ENCODE data around the gene CFAP54.
A peak's percentile ranks its signal among the peaks of the same experiment; 100 is the strongest.
"Not testable (repeated sequence)": the region's sequence is repeated elsewhere in the genome, so short reads cannot be mapped to it uniquely, and the experiment has no call there.

The CFAP54 gene

DNA sequence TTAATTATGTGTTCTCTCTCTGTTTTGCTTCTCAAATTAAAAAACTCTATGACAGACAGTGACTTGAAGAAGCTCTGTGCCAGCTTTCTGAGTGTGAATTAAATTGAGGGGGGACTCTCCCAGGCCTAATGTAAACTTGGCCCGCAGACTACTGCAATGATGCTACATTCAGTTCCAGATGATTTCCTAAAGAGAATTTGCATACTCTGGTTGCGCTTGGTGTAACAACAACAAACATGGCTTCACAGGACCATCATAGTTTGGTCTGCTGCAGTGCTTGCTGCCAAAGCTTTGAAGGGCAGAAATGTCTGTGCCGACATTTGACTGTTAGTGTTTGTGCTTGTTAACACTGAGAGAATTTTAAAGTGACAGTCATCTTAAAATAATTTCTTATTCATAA lies 25.0 kb downstream of the CFAP54 start:
- no peak for DNase-seq

DNA sequence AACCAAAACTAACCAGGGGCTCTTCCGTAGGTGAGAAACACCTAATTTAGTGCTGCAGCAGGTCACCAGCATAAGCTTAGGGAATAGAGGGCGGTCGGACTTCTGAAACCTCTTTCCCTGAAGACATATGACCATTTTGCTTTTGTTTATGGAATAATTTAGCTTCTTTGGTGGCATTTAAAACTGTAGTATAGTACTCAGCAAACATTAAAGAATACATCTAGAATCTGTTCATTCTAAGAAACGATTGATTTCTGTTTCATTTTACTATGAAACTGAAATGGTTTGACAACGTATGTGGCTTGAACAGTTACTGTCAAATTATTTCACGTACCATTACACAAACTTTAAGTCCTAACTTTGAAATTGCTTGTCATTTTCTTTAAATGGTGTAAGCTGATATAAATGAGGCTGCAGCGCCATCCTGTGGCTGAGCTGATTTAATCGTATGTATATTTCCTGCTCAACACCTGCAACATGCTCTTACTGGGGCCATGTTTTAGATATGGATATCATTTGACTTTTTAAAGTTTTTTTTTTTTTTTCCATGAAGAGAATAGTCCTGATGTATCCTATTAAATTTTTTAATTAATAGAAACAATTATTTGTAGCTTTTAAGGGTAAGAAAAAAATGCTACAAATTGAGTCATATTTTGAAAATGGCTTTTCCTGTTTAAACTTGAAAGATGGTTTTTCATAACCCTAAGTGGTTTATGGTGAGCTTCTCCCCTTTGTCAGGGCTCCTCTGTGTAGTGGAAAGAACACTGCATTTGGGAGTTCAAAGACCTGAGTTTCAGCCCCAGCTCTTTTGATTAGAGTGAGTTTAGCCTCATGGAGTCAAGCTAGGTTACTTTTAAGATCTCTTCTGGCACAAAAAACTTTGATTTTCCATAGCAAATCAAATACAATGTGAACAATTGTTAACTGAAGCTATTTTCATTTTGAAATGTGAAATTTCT lies 27.4 kb downstream of the CFAP54 start:
- DNase-seq = peak; percentile 39 to 78 (median 71)

DNA sequence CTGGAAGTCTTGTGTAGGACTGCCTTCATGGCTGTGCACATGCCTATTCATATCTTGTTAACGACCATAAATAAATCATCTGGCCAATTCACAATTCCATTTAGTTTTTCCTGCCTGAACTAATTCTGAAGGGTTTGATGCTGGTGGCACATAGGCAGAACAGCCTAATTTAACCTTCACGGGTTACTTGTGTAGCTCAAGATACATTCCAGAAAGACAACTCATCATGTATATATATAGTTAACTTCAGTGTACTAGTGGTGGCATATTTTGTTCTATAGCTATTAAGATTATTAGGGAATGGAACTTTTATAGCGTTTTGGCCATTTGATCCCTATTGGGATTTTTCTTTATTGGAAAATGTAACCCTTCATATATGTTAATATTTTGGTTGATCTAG lies 31.4 kb downstream of the CFAP54 start:
- DNase-seq = no peak

DNA sequence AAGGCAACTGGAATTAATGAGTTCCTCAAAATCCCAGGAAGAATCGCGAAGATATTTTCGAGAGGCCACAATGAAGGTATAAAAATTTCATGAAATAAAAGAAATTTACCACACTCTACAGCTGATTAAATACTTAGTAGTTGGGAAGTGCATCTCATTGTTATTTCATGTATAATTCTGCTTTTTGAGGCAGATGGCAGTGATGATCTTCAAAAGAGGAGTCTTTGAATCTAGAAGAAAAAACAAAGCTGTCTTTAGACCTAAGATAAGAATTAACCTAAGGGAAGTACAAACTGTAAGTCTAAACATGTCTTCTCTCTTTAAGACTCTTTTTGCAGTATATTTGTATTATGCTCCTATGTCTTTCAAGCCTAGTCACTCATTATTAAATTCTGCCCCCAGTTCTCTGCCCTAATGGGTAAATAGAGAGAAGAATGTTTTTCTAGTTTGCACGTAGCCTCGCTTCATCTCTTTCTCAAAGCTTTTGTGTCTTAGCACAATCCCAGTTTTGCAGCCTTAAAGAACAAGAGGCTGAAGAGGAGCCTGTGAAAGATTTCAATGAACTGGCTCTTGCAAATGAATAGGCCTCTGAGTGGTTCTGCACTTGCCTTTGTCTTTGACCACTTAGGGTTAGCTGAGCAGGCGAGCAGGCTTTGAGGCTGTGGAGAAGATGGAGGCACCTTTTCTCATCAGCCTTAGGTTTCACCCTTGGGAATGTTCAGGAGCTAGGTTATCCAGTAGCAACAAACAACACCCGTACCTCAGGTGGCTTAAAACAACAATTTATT lies 32.7 kb downstream of the CFAP54 start:
- DNase-seq = no peak

DNA sequence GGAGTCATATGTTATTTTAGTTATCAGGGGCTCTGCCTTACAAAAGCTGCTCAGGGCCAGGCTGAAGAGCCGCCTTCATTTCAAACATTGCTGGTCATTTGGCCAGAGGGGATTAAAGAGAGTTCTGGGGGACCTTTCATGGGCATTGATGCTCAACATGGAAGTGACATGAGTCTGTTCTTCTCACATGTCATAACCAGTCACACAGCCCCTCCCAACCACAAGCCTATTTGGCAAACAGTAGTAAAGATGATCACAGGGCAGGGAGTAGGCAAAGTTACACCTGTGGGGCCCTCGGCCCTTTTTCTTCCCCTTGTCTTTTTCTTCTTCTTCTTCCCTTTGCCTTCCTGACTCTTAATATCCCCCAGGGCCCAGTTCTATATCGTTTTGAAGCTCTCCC lies 33.3 kb downstream of the CFAP54 start:
- no peak for DNase-seq

DNA sequence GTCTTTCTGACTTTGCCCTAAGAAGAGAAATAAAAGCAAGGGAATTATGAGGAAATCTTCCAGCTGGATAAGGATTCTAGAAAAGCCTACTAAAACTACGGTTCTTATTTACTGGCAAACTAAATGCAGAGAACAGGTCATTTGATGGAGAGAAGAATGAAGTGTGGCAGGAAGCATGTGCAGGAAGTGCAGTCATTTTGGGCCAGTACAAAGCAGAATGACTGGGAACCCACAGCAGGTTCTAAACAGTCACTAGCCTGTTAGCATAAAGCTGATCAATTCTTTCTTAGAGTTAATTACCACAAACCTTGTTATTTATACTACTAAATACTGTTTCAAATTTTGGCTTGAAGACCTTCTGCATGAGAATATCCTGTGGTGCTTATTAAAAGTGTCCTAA lies 36.7 kb downstream of the CFAP54 start:
- DNase-seq = no peak

DNA sequence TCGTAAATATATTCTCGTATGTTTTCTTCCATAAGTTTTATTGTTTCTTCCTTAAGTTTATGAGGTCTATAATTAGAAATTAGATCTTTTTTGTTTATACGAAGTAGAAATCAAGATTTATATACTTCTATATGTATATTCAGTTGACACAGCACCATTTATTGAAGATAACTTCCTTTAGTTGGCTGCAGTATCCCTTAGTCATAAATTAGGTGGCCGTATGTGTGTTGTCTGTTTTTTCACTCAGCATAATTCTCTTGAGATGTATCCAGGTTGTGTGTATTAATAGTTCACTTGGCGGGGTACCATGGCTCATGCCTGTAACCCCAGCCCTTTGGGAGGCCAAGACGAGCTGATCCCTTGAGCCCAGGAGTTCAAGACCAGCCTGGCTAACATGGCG lies 40.5 kb downstream of the CFAP54 start:
- no peak for DNase-seq

DNA sequence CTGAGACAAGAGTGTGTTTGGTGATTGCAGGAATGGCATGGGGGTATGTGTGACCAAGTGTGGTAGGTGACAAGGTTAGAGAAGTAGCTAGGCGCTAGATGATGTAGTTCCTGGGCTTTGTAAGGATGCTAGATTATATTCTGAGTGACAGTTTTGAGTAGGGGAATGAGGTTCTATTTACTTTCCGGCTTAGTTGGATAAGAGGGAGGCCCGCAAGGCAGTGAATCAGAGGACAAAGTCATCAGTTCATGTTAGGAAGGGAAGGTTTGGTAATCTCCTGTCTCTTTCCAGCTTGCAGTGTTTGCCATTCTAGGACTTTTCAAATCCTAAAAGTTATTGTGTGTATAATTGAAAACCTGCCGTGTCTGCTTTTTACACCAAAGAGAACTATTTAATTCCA lies 45.0 kb downstream of the CFAP54 start:
- DNase-seq = no peak

DNA sequence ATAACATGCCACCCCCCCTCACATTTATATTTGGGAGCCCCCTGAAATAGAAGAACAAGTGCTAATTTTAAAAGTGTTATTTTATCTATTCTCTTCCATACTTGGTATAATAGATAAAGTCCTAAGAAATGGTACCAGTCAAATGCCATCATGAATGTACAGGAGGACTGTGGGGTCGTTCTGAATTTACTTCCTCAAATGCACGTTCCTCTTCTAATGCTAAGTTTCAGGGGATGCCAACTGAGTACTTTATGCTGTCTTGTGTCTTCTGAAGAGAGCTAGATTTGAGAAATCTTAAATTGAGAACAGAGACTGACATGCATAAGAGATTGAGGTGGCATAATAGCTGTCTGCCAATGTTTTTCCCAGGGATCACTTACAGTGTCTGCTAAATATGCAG lies 59.0 kb downstream of the CFAP54 start:
- no peak for DNase-seq

DNA sequence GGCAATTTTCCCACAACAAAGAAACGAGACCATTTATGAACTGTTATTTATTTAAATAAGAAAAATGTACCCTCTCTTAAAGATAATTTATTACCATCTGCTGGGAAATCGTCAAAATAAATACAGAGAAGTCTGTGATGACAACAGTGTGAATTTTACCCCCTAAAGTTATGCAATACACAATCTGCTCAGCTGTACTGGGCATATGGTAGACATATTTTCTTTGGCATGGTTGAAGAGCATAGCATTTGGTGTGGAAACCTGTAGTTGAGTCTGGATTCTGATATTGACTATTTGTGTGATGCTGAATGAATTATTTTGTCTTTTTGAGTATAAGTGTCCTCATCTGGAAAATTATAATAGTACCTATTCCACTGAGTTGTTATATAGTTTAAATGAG lies 60.0 kb downstream of the CFAP54 start:
- no peak for DNase-seq

DNA sequence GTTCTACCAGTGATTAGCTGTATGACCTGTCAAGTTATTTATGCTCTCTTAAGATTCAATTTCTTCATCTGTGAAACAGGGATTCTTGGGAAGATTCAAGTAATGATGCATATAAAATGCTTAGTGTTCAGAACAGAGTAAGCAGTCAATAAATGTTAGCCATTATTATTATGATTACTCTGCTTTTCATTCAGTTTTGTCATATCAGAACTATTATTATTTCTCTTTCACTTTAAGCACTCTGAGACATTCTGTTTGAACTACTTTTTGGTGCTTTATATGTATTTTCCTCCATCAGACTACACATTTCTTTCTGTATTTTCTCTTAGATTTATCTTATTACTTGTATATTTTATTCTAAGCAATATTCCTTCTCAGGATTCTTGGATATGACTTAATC lies 81.2 kb downstream of the CFAP54 start:
- no peak for DNase-seq

DNA sequence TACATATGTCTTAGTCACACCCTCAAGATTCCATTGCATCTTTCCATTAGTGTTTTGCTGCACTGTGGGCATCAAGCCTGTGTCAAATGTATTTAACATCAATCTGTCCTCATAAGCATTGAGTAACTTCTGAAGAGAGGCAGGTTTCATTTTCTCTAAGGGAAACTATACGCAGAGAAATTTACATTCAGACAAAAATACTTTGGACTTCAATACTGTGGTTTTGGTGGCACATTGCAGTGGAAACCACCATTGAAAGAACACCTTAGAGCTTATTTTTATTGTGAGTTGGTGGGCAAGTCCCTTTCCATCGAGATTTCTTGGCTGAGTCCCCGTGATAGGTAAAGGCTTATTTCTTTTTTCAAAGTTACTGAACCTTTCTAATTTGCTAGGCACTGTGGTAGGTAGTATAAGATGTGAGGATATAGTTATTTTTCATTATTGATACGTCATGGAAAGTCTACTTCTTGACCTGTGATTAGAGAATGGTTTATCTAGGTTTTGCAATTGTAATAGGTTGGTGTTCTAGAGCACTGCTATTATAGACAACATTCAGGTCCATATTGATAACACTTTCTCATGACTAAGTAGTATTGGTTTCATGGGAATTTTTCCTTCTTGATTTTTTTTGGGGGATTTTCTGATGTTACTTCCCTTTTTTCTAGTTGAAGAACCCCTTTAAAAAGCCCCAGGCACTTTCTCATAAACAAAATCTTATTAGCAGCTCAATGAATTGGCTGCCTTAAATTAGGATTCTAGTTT lies 81.9 kb downstream of the CFAP54 start:
- no peak for DNase-seq

DNA sequence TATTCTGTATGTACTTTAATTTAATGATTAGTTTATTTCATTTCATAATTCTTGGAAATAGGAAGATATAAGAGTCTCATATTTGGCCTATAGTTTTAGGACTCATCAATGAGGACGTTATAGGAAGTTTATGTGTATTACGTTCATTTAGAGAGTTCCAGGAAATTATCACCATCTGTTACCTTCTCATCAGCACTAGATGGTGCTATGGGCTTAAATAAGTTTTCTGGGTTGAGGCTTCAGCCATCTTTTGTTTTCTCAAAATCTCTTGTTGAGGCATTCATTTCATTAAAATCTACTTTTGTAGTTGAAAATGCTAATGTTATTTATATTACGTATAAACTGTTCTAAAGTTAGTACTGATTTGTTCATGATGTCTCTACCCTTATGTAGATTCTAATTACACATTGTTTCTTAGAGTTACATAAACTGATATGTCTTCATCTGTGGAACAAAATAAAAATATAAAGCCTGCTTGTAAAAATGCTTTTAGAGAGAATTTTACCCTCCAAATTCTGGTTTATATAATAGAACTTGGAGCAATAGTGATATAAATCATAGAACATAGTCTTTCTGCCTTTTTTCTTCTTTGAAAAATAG lies 89.2 kb downstream of the CFAP54 start:
- no peak for DNase-seq

DNA sequence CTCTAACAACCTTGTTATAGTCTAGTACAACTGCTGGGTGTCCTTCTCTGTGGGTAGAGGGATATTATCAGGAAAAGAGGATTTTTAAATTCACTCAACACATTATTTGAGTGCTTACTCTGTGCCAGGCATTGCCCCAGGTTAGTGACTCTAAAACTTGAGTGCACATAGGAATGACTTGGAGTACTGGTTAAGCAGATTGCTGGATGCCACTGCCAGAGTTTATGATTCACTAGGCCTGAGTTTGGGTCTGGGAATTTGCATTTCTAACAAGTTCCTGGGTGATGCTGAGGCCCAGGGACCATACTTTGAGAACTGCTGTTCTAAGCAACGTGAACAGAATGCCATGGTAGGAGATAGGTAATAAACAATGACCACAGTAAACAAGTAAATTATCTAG lies 96.6 kb downstream of the CFAP54 start:
- no peak for DNase-seq

DNA sequence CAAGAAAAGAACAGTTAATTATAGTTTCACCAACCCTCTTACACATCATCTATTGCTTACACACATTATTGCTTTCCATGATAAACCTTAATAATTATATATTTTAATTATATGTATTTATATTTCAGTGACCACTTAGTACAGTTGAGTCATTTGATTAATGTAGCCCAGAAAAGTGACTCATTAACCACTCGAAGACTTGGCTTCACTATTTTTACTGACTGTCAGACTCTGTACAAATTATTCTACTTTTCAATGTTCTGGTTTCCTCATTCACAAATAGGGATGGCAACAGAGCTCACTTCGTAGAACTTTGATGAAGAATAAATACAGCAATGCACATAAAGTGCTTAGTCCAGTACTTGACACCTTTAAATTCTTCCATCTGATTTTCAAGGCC lies 98.3 kb downstream of the CFAP54 start:
- DNase-seq = no peak

DNA sequence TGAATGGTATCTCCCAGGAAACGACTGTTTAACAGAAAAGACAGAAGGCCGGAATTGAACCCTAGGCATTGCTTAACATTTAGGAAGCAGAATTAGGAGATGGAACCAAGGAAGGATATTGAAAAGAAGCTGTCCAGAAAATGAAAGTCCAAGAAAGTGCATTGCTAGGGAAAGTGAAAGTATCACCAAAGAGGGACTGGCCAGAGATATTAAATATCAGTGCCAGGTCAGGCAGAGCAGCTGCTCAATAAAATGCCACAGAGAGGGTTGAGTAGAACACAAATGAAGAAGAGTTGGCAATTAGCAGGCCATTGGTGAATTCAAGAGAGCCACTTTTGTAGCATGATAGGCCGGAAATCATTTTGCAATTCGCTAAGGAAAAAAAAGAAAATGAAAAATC lies 101.6 kb downstream of the CFAP54 start:
- no peak for DNase-seq

DNA sequence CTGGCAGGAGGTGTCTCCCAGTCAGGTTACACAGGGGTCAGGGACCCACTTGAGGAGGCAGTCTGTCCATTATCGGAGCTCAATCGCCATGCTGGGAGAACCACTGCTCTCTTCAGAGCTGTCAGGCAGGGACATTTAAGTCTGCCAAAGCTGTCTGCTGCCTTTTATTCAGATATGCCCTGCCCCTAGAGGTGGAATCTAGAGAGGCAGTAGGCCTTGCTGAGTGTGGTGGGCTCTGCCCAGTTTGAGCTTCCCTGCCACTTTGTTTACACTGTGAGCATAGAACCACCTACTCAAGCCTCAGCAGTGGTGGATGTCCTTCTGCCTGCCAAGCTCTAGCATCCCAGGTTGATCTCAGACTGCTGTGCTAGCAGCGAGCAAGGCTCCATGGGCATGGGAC lies 115.0 kb downstream of the CFAP54 start:
- not testable (repeated sequence) for DNase-seq

DNA sequence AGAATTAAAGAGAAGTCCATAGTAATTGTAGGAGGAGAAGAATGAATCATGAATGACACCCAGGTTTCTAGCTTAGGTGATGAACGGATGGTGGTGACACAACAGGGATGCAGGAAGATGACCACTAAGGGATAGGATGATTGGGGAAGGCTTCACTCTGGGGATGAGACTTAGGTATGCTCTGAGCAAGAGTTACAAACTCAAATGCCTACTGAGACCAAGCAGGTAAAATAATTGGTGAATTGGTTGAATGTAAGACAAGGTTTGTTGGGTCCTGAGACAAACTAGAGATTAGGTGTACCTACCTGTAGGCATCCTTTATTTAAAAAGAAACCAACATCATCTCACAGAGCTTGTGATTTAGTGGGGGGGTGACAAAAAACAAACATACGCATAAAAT lies 116.3 kb downstream of the CFAP54 start:
- no peak for DNase-seq

DNA sequence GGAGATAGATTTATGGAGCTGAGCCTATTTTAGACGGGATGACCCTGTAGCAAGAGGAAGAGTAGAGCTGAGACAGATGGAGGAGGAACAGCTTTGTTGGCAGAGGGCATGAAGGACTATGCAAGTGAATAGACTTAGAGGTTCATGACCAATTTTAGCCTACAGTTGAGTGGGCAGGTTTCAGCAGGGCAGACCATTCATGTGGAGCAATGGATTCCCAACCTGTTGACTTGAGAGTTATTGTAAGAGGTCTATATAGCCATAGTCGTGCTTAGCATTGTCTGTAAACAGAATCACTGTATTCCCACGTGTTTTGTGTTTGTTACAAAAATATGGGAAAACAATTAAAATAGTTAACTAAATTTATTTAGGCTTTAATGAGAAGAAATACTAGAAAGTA lies 116.8 kb downstream of the CFAP54 start:
- no peak for DNase-seq

DNA sequence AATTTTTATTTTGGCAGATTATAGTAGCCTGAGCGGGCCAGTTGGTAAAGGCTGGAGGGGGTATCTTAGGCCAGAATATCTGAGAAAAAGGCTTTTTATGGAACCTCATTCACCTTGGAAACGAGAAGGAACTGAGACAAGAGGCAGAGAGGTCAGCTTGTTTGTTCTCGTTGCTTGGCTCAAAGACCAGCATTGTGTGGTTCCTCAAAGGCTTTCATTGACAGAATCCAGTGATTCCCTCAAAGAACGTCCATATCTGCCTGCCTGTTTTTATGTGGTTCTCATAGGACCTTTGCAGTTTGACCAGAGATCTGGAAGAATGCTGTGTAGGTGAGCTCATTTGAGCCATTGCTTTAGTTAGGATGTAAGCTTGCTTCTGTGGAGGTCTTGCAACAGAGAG lies 117.3 kb downstream of the CFAP54 start:
- no peak for DNase-seq

DNA sequence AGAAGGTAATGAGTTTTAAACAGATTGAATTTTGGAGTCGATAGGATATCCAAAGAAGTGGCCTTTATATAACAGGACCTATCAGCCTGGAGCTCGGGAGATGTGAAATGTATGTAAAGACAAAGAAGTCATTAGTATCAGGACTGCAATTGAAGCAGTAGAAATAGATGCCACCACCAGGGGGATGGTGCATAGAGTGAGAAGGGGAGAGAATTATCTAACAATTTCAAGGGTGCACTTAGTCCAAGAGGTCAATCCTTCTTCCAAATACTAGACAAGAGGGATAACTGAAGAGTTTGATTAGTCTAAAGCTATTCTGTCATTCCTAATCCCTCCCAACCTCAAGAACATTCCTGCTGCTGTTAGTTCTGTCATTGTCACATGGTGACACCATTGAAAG lies 127.8 kb downstream of the CFAP54 start:
- DNase-seq = no peak

DNA sequence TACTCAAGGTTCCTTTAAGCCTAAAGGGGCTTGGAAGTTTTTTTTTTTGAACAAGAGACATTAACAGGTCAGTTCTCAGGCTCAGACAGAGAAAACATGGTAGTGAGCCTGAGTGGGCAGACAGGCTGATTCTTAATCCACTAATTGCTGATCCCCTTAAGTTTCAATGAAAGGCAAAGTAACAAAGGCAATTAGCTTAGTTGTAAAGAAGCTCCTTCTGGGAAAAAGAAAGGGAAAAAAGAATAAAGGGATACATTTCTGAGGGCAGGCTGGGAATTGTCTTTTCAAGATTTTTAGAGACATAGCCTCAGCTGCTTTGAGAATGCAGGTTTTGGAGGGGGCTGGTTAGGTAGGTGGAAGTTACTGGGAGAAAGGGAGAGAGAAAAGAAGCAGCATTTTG lies 133.8 kb downstream of the CFAP54 start:
- no peak for DNase-seq

DNA sequence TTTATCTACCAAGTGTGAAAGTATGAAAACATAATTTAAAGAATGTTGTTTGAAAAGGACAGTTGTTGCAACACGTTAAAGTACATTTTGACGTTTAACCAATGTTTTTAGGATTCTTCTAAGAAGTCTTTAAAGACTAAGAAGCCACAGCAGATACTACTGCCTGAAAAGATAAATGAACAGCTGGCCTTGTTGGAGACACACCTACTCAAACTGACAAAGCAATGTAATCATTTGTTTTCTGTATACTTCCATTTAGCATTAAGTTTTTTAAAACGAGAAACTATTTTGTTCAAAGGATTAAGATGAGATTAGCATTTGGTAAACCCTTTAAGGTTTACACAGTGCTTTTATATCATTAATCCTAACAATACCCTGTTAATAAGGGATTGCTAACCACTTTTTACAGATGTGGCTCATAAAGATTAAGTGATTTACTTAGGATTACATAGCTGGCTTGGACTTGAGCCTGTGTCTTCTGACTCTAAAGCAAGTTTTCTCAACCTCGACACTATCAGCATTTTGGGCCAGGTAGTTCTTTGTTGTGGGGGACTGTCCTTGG lies 134.4 kb downstream of the CFAP54 start:
- DNase-seq = no peak

Measured in activated naive CD4-positive, alpha-beta T cell (primary cell).